GM12873 (cell line): ENCODE measurements around the gene ATP1A1.

ENCODE experiments used
- CTCF ChIP-seq: IDR thresholded peaks from 2 replicates; pipeline ENCODE4 v1.5.1; 2012; ENCODE audit warnings: low read depth, mild to moderate bottlenecking, moderate library complexity, low read length, control low read depth; ENCODE audit not compliant: insufficient read depth; ENCODE audit errors: missing control alignments

Gene ATP1A1

GRCh38 chr1:116415200-116415698, 42.2 kb downstream of the ATP1A1 start:
- TF ChIP-seq CTCF, result no peak

GRCh38 chr1:116415699-116416533, 42.9 kb downstream of the ATP1A1 start:
- no peak for TF ChIP-seq CTCF

GRCh38 chr1:116416854-116417513, 43.9 kb downstream of the ATP1A1 start:
- TF ChIP-seq CTCF, result no peak

GRCh38 chr1:116417678-116418077, 44.6 kb downstream of the ATP1A1 start:
- no peak for TF ChIP-seq CTCF

- TF ChIP-seq CTCF, result no peak
Measured at GRCh38 chr1:116418091-116418830, 45.2 kb downstream of the ATP1A1 start.

GRCh38 chr1:116420417-116421200, 47.6 kb downstream of the ATP1A1 start:
- TF ChIP-seq CTCF, result no peak

- no peak for TF ChIP-seq CTCF
Measured at GRCh38 chr1:116424438-116424837, 51.4 kb downstream of the ATP1A1 start.
